ENCODE data around the gene TDP2.
"Not testable (repeated sequence)": the region's sequence is repeated elsewhere in the genome, so short reads cannot be mapped to it uniquely, and the experiment has no call there.

TDP2 gene

GRCh38 chr6:24683297-24684296 lies 16.9 kb upstream of the TDP2 start:
- no peak for TF ChIP-seq CTCF (IDR thresholded peaks at IDR 0.05; ENCODE audit: control insufficient read depth, insufficient read depth, low read depth, low read length, missing control alignments)
- DNase-seq (ENCODE audit: low read depth), result no peak
- H3K4me3 ChIP-seq (ENCODE audit: control insufficient read depth, low read depth, low read length), result no peak overlapping the region

GRCh38 chr6:24680582-24680981 lies 13.9 kb upstream of the TDP2 start:
- DNase-seq (ENCODE audit: low read depth), result no peak
- no peak overlapping the region for H3K4me3 ChIP-seq (ENCODE audit: control insufficient read depth, low read depth, low read length)

GRCh38 chr6:24678792-24679352 lies 12.2 kb upstream of the TDP2 start:
- not testable (repeated sequence) for DNase-seq (ENCODE audit: low read depth); H3K4me3 ChIP-seq (ENCODE audit: control insufficient read depth, low read depth, low read length)

More at GRCh38 chr6:24680582-24680981, 13.9 kb upstream of the TDP2 start:
- TF ChIP-seq CTCF (IDR thresholded peaks at IDR 0.05; ENCODE audit: control insufficient read depth, insufficient read depth, low read depth, low read length, missing control alignments), result no peak

GRCh38 chr6:24673625-24674024 lies 6.9 kb upstream of the TDP2 start:
- H3K4me3 ChIP-seq (ENCODE audit: control insufficient read depth, low read depth, low read length), result no peak overlapping the region
- DNase-seq (ENCODE audit: low read depth), result no peak
- TF ChIP-seq CTCF (IDR thresholded peaks at IDR 0.05; ENCODE audit: control insufficient read depth, insufficient read depth, low read depth, low read length, missing control alignments), result no peak

- H3K4me3 ChIP-seq (ENCODE audit: control insufficient read depth, low read depth, low read length), result no peak overlapping the region
- no peak for TF ChIP-seq CTCF (IDR thresholded peaks at IDR 0.05; ENCODE audit: control insufficient read depth, insufficient read depth, low read depth, low read length, missing control alignments)
- DNase-seq (ENCODE audit: low read depth), result no peak
Observed at GRCh38 chr6:24672620-24673182, 6.0 kb upstream of the TDP2 start.

- not testable (repeated sequence) for DNase-seq (ENCODE audit: low read depth); H3K4me3 ChIP-seq (ENCODE audit: control insufficient read depth, low read depth, low read length)
Observed at GRCh38 chr6:24671077-24671476, 4.4 kb upstream of the TDP2 start.

- not testable (repeated sequence) for DNase-seq (ENCODE audit: low read depth); H3K4me3 ChIP-seq (ENCODE audit: control insufficient read depth, low read depth, low read length)
Observed at GRCh38 chr6:24670492-24670891, 3.8 kb upstream of the TDP2 start.

GRCh38 chr6:24668997-24669361 lies 2.3 kb upstream of the TDP2 start:
- TF ChIP-seq CTCF (IDR thresholded peaks at IDR 0.05; ENCODE audit: control insufficient read depth, insufficient read depth, low read depth, low read length, missing control alignments), result no peak
- DNase-seq (ENCODE audit: low read depth), result no peak
- H3K4me3 ChIP-seq (ENCODE audit: control insufficient read depth, low read depth, low read length), result no peak overlapping the region

GRCh38 chr6:24668066-24668996 lies 1.6 kb upstream of the TDP2 start:
- not testable (repeated sequence) for DNase-seq (ENCODE audit: low read depth); H3K4me3 ChIP-seq (ENCODE audit: control insufficient read depth, low read depth, low read length)
